K562 (cell line): ENCODE measurements around the gene PRCC. TPM values are rescaled to one million over a fixed set of nuclear protein-coding genes. Genes with fewer than 3 reads are reported as not detected.
A peak's percentile ranks its signal among the peaks of the same experiment; 100 is the strongest.

ENCODE experiments used
- ATAC-seq: fragments of 200-7000 bp; cut with Tn5 transposase; 3 replicates; pipeline ENCODE4 v1.9.1; 2020; ENCODE audit warnings: moderate library complexity
- BruUV-seq: library from RNA; stranded (reverse); fragments of 400-500 nt; replicated peaks from 2 replicates; lab custom pipeline; 2021; lab: Mats Ljungman, UMichigan
- CTCF ChIA-PET: fragments of 300-600 bp; formaldehyde crosslinking; extraction: SDS; loops from one replicate; lab custom pipeline; 2021; ENCODE audit warnings: low intra/inter-chr PET ratio; lab: Yijun Ruan, JAX
- POLR2A ChIA-PET: fragments of 300-600, 350-650 bp; sonication (Branson Sonifier 250); formaldehyde crosslinking; extraction: SDS; loops from one replicate; lab custom pipeline; 2021; ENCODE audit warnings: antibody characterized with exemption, inconsistent platforms; lab: Yijun Ruan, JAX
- DNase-seq, 4 experiments: peaks; one replicate each; pipeline versions ENCODE4 v3.0.0 to v3.0.0-alpha.2; 2011 to 2018; ENCODE audit warnings: low spot score in 3 of 4, mixed read lengths in 3 of 4; ENCODE audit errors: extremely low read depth in 1 of 4
- FAIRE-seq: peaks from 2 replicates; lab custom pipeline; 2011; peaks lifted over from hg19 to GRCh38; lab: Jason Lieb, UNC
- H2AFZ ChIP-seq: 2 replicates; pipeline ENCODE4 v1.6.0; 2011; ENCODE audit warnings: low read depth, low read length, control low read depth, inconsistent platforms
- H3K27ac ChIP-seq: fragments of 200-600 bp; 3 replicates; pipeline ENCODE4 v1.8.0; 2011; ENCODE audit warnings: low read depth, mild to moderate bottlenecking, control low read depth, inconsistent platforms, low read length, moderate library complexity, mixed read lengths; ENCODE audit errors: extremely low read depth
- H3K27me3 ChIP-seq, 2 experiments: fragments of 300-600 bp in 1 of 2; 2 replicates in 1 of 2; 3 replicates in 1 of 2; pipeline versions ENCODE4 v1.6.0 to v1.8.0; 2011; ENCODE audit warnings: inconsistent platforms in 2 of 2, low read length in 2 of 2, mild to moderate bottlenecking in 1 of 2, mixed read lengths in 1 of 2, moderate library complexity in 1 of 2; ENCODE audit not compliant: control insufficient read depth in 2 of 2, insufficient read depth in 2 of 2
- H3K36me3 ChIP-seq: fragments of 300-600 bp; 3 replicates; pipeline ENCODE4 v1.8.0; 2011; ENCODE audit warnings: mild to moderate bottlenecking, low read length, inconsistent platforms; ENCODE audit not compliant: control insufficient read depth, insufficient read depth
- H3K4me1 ChIP-seq, 2 experiments: fragments of 200-600 bp in 1 of 2; replicated peaks in 1 of 2; 2 replicates in 1 of 2; 3 replicates in 1 of 2; pipeline versions ENCODE4 v1.5.1 to v1.8.0; 2011; ENCODE audit warnings: inconsistent platforms in 2 of 2, low read length in 2 of 2, mild to moderate bottlenecking in 1 of 2, mixed read lengths in 1 of 2, moderate library complexity in 1 of 2; ENCODE audit not compliant: control insufficient read depth in 2 of 2, insufficient read depth in 2 of 2
- H3K4me2 ChIP-seq: 2 replicates; pipeline ENCODE4 v1.6.1; 2011; ENCODE audit warnings: low read length, control low read depth, inconsistent platforms, mixed read lengths; ENCODE audit not compliant: insufficient read depth
- H3K4me3 ChIP-seq: fragments of 200-600 bp; sonication (generic), shearing (Covaris generic); 2 replicates; pipeline ENCODE4 v1.5.1; 2016; ENCODE audit warnings: control low read depth, inconsistent platforms
- H3K79me2 ChIP-seq: fragments of 200-600 bp; 3 replicates; pipeline ENCODE4 v1.8.0; 2011; ENCODE audit warnings: low read length, inconsistent platforms; ENCODE audit not compliant: control insufficient read depth, insufficient read depth
- H3K9ac ChIP-seq, 2 experiments: 2 replicates each; pipeline versions ENCODE4 v1.6.0 to v1.6.1; 2011; ENCODE audit warnings: low read depth in 2 of 2, low read length in 2 of 2, control low read depth in 1 of 2, inconsistent platforms in 1 of 2, mild to moderate bottlenecking in 1 of 2, mixed read lengths in 1 of 2; ENCODE audit not compliant: insufficient read depth in 1 of 2
- H3K9me1 ChIP-seq: one replicate; pipeline ENCODE4 v1.6.0; 2011; ENCODE audit warnings: inconsistent platforms, mild to moderate bottlenecking, low read length, moderate library complexity; ENCODE audit not compliant: control insufficient read depth, insufficient read depth
- H3K9me3 ChIP-seq: replicated peaks from 2 replicates; pipeline ENCODE4 v1.5.1; 2011; ENCODE audit warnings: low read depth, low read length, inconsistent platforms; ENCODE audit not compliant: control insufficient read depth, insufficient read depth
- H4K20me1 ChIP-seq: replicated peaks from 2 replicates; pipeline ENCODE4 v1.6.1; 2011; ENCODE audit warnings: low read length, inconsistent platforms, mixed read lengths; ENCODE audit not compliant: control insufficient read depth, insufficient read depth
- ATF1 ChIP-seq, 2 experiments: fragments of 450-650 bp in 1 of 2; IDR thresholded peaks; 2 replicates each; pipeline ENCODE4 v1.6.1; 2016; ENCODE audit warnings: missing compliant biosample characterization in 1 of 2, missing genetic modification characterization in 1 of 2
- GTF2F1 ChIP-seq: IDR thresholded peaks from 2 replicates; pipeline ENCODE4 v1.6.1; 2011; ENCODE audit warnings: low read depth, low read length, improper control_type of control experiment
- HMG20A ChIP-seq: fragments of 450-650 bp; formaldehyde crosslinking; conservative IDR thresholded peaks from 2 replicates; pipeline ENCODE4 v1.4.0; 2020; ENCODE audit warnings: mild to moderate bottlenecking, mixed read lengths
- KAT7 ChIP-seq: sonication (generic); formaldehyde crosslinking; IDR thresholded peaks from 2 replicates; pipeline ENCODE4 v1.8.0; 2022; ENCODE audit warnings: missing genetic modification reagents, mild to moderate bottlenecking, borderline replicate concordance
- MAZ ChIP-seq, 2 experiments: fragments of 450-650 bp in 1 of 2; sonication (generic) in 1 of 2; formaldehyde crosslinking; IDR thresholded peaks in 1 of 2; conservative IDR thresholded peaks in 1 of 2; 2 replicates each; pipeline versions ENCODE4 v1.4.0 to v1.5.0; 2020; ENCODE audit warnings: mild to moderate bottlenecking in 1 of 2, missing genetic modification reagents in 1 of 2
- MYNN ChIP-seq, 2 experiments: sonication (generic); formaldehyde crosslinking in 1 of 2; IDR thresholded peaks; 2 replicates each; pipeline versions ENCODE4 v1.5.0 to v1.6.1; 2016 to 2020; ENCODE audit warnings: antibody characterized with exemption in 1 of 2, missing genetic modification reagents in 1 of 2
- NFRKB ChIP-seq: fragments of 450-650 bp; IDR thresholded peaks from 2 replicates; pipeline ENCODE4 v1.6.1; 2016; ENCODE audit warnings: low read depth
- POLR3G ChIP-seq: IDR thresholded peaks from 2 replicates; pipeline ENCODE4 v1.6.1; 2011; ENCODE audit not compliant: insufficient read length, insufficient replicate concordance; ENCODE audit errors: extremely low read depth
- TRIM28 ChIP-seq: fragments of 450-650 bp; IDR thresholded peaks from 2 replicates; pipeline ENCODE4 v1.6.1; 2017
- WGBS: fragments of 100-300 bp; shearing (Covaris generic); methylation state at CpG from one replicate; pipeline ENCODE4 v1.1.6; 2016; ENCODE audit warnings: low coverage, mixed read lengths; ENCODE audit not compliant: insufficient coverage; ENCODE audit errors: missing lambda C conversion rate; 5-methylcytosine and 5-hydroxymethylcytosine counted together
- in situ Hi-C: fragments of 300-500 bp; cut with MboI; formaldehyde crosslinking; loops from 4 replicates; pipeline ENCODE4 v1.15.0; 2018; ENCODE audit warnings: inconsistent platforms, mixed read lengths
- intact Hi-C: fragments of 100-400 bp; cut with micrococcal nuclease; formaldehyde crosslinking; loops from 2 replicates; pipeline ENCODE4 v1.14.2; 2022
- polyA plus RNA-seq, 8 experiments: library from polyadenylated mRNA; depleted of rRNA in 4 of 8; stranded (reverse) in 5 of 8; unstranded in 3 of 8; fragments of >200 nt; fragmentation: Nextera tagmentation in 2 of 8; fragmentation: Illumina TruSeq in 1 of 8; extraction: Ambion mirVana in 2 of 8; extraction: Trizol in 1 of 8; gene quantifications; 2 replicates each; pipeline versions ENCODE4 v1.2.1 to v1.2.3, GENCODE V29; 2011 to 2014; ENCODE audit warnings: inconsistent platforms in 1 of 8, missing spikeins in 1 of 8
- total RNA-seq, 7 experiments: library from RNA; depleted of rRNA in 6 of 7; stranded (reverse); fragments of >200 nt in 6 of 7; fragmentation: Illumina TruSeq in 2 of 7; extraction: Trizol in 2 of 7; gene quantifications; 2 replicates each; pipeline versions ENCODE4 v1.2.1 to v1.2.3, GENCODE V29; 2011 to 2021; ENCODE audit warnings: low replicate concordance in 1 of 7
- TF ChIP-seq, protein P1 (sequence below): fragments of 450-650 bp; IDR thresholded peaks from 2 replicates; pipeline ENCODE4 v1.6.1; 2016; ENCODE audit warnings: mild to moderate bottlenecking
- TF ChIP-seq, protein P2 (sequence below): fragments of 250-450 bp; sonication (Bioruptor Pico); IDR thresholded peaks from 2 replicates; pipeline ENCODE4 v1.8.0; 2022; ENCODE audit warnings: inconsistent platforms, mild to moderate bottlenecking, moderate library complexity, borderline replicate concordance
- TF ChIP-seq, protein P3 (sequence below), 2 experiments: fragments of 450-650 bp; IDR thresholded peaks; 2 replicates each; pipeline ENCODE4 v1.6.1; 2016
- TF ChIP-seq, protein P4 (sequence below): sonication (generic); formaldehyde crosslinking; IDR thresholded peaks from 2 replicates; pipeline ENCODE4 v1.5.0; 2020; ENCODE audit warnings: missing genetic modification reagents

The PRCC gene
- total and polyA plus RNA-seq, 9 of the 15 experiments (the other 6 are each of a cell fraction or from before 2014, with no cell fraction given): 23.9 to 201 (median 41.1) TPM

DNA sequence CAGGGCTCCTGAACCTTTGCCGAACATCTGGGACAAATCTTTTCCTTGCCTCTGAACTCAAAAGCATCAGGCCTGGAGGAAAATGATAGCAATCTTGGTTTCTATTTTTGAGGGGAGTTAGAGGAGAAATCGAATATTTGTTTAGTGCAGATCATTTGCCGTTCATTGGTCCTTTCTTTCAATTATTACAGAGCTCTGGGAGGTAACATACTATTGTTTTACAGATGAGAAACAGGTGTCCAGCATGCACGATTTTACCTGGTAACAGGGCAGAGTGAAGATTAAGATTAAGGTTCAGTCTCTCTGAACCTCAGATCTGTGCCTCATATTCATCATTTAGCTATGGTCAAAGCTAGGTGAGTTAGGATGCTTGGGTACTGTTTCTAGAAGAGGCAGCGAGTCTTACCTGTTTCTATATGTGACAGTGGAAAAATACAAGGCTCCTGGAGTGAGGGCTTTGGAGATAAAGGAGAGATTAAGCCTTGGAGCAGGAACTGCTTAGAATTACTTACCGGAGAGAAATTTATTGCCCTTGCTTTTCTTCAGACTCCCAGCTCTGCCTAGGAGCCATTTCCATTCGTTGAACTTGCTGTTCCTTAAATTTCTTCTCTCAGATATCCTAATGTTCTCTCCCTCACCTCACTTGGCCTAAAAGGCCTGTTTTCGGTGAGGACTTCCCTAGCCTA lies 1.4 kb downstream of the PRCC start (continued):
- 0 out of 4 replicates have a peak, but pooled peaks of 1 of the 2 experiments have one; percentile 26 for TF ChIP-seq MAZ (CRISPR knock-in tag; conservative IDR thresholded peaks at IDR 0.05 in 1 of 2, IDR thresholded peaks at IDR 0.05 in 1 of 2)
- TF ChIP-seq KAT7: peak; percentile 84; the same call in 1 of the 2 replicates

DNA sequence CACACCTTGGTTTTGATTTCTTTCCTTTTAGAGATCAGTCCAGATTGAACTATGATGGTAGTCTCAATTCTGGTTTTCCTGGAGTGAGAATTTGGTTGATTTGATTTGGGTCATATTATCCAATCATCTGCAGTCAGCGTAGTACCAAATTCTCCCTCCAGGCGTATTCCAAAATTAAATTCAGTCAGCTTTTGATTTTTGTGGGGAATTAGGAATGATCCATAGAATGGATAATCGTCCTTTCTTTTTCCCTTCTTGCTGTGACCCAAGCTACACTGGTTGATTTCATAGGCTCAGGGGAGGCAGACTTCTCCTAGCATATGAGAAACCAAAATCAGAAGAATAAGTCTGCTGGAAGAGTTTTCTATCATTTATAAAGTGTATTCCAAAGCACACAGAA lies 4.9 kb downstream of the PRCC start:
- H3K36me3 ChIP-seq: peaks cover 46% of the 10 kb centered on the region
- peaks cover 29 to 38% of the 10 kb centered on the region in 2 experiments for H3K4me1 ChIP-seq
- H4K20me1 ChIP-seq: peaks cover 9% of the 10 kb centered on the region; the same call in 1 of the 2 replicates
- BruUV-seq: no TSS peak
- no peaks in the 10 kb centered on the region for H3K9me3 ChIP-seq
- ChIA-PET CTCF (no interaction called here), POLR2A (interaction anchor here (0.9 to 4.9 kb wide), 13 partner anchors 8 to 115 kb away, joined by 3 to 22 read pairs (median 4); partner anchors contain the start of genes HDGF and MRPL24)
- no peak overlapping the region for H3K9ac ChIP-seq
- H3K9me1 ChIP-seq: no peaks in the 10 kb centered on the region
- in situ Hi-C loops (no loop called here), intact Hi-C loops (no loop called here)
- no peak for ATAC-seq
- no peak for FAIRE-seq
- H3K4me3 ChIP-seq: no peak overlapping the region
- H3K27me3 ChIP-seq: no peaks in the 10 kb centered on the region
- WGBS: 63% methylated on average over 3 of the region's 3 CpGs
- H3K4me2 ChIP-seq: no peak overlapping the region
- 0 out of 3 replicates have a peak overlapping the region, but pooled peaks have one; percentile 58 for H3K27ac ChIP-seq
- DNase-seq: no peak
- peaks cover 91% of the 10 kb centered on the region for H3K79me2 ChIP-seq
- H2AFZ ChIP-seq: no peak overlapping the region
- no peak for TF ChIP-seq NFRKB
- TF ChIP-seq, protein P1, sequence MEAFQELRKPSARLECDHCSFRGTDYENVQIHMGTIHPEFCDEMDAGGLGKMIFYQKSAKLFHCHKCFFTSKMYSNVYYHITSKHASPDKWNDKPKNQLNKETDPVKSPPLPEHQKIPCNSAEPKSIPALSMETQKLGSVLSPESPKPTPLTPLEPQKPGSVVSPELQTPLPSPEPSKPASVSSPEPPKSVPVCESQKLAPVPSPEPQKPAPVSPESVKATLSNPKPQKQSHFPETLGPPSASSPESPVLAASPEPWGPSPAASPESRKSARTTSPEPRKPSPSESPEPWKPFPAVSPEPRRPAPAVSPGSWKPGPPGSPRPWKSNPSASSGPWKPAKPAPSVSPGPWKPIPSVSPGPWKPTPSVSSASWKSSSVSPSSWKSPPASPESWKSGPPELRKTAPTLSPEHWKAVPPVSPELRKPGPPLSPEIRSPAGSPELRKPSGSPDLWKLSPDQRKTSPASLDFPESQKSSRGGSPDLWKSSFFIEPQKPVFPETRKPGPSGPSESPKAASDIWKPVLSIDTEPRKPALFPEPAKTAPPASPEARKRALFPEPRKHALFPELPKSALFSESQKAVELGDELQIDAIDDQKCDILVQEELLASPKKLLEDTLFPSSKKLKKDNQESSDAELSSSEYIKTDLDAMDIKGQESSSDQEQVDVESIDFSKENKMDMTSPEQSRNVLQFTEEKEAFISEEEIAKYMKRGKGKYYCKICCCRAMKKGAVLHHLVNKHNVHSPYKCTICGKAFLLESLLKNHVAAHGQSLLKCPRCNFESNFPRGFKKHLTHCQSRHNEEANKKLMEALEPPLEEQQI: no peak
- TF ChIP-seq, protein P2, sequence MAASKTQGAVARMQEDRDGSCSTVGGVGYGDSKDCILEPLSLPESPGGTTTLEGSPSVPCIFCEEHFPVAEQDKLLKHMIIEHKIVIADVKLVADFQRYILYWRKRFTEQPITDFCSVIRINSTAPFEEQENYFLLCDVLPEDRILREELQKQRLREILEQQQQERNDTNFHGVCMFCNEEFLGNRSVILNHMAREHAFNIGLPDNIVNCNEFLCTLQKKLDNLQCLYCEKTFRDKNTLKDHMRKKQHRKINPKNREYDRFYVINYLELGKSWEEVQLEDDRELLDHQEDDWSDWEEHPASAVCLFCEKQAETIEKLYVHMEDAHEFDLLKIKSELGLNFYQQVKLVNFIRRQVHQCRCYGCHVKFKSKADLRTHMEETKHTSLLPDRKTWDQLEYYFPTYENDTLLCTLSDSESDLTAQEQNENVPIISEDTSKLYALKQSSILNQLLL (CRISPR knock-in tag): no peak
- no peak for TF ChIP-seq GTF2F1
- TF ChIP-seq POLR3G: no peak
- TF ChIP-seq TRIM28: no peak
- no peak for TF ChIP-seq HMG20A (CRISPR knock-in tag)
- no peak for TF ChIP-seq ATF1 (CRISPR knock-in tag; IDR thresholded peaks at IDR 0.05)
- no peak for TF ChIP-seq ATF1 (tag; IDR thresholded peaks at IDR 0.05)
- TF ChIP-seq, protein P3, sequence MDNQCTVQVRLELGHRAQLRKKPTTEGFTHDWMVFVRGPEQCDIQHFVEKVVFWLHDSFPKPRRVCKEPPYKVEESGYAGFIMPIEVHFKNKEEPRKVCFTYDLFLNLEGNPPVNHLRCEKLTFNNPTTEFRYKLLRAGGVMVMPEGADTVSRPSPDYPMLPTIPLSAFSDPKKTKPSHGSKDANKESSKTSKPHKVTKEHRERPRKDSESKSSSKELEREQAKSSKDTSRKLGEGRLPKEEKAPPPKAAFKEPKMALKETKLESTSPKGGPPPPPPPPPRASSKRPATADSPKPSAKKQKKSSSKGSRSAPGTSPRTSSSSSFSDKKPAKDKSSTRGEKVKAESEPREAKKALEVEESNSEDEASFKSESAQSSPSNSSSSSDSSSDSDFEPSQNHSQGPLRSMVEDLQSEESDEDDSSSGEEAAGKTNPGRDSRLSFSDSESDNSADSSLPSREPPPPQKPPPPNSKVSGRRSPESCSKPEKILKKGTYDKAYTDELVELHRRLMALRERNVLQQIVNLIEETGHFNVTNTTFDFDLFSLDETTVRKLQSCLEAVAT (IDR thresholded peaks at IDR 0.05): no peak
- no peak for TF ChIP-seq MYNN (IDR thresholded peaks at IDR 0.05)
- no peak for TF ChIP-seq MYNN (CRISPR knock-in tag; IDR thresholded peaks at IDR 0.05)
- TF ChIP-seq, protein P4, sequence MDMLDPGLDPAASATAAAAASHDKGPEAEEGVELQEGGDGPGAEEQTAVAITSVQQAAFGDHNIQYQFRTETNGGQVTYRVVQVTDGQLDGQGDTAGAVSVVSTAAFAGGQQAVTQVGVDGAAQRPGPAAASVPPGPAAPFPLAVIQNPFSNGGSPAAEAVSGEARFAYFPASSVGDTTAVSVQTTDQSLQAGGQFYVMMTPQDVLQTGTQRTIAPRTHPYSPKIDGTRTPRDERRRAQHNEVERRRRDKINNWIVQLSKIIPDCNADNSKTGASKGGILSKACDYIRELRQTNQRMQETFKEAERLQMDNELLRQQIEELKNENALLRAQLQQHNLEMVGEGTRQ (CRISPR knock-in tag): no peak
